CD4-positive, alpha-beta memory T cell (primary cell): Measurements from ENCODE around the gene AGR3. TPM values are rescaled to one million over a fixed set of nuclear protein-coding genes. Genes with fewer than 3 reads are reported as not detected.
A peak's percentile ranks its signal among the peaks of the same experiment; 100 is the strongest.

Experiments
- CTCF ChIA-PET: fragments of 350-600 bp; sonication (Branson Sonifier 250); formaldehyde crosslinking; loops from one replicate; lab custom pipeline; 2021; ENCODE audit warnings: inconsistent platforms; ENCODE audit not compliant: partially characterized antibody; lab: Charles Lee
- POLR2A ChIA-PET: fragments of 350-600 bp; sonication (Branson Sonifier 250); formaldehyde crosslinking; loops from one replicate; lab custom pipeline; 2021; ENCODE audit not compliant: partially characterized antibody; lab: Charles Lee
- DNase-seq, 5 donors: peaks; one replicate each; pipeline versions ENCODE4 v3.0.0 to v3.0.0-alpha.2; 2020 to 2022; ENCODE audit warnings: mixed read lengths in 1 of 5
- H3K27ac ChIP-seq: one replicate; pipeline ENCODE4 v1.7.0; 2013; ENCODE audit warnings: low read depth, low read length
- H3K27me3 ChIP-seq: 2 replicates; pipeline ENCODE4 v1.7.0; 2013; ENCODE audit warnings: mild to moderate bottlenecking, low read length, moderate library complexity; ENCODE audit not compliant: insufficient read depth
- H3K36me3 ChIP-seq: 2 replicates; pipeline ENCODE4 v1.7.0; 2013; ENCODE audit warnings: mild to moderate bottlenecking, low read length, moderate library complexity; ENCODE audit not compliant: insufficient read depth
- H3K4me1 ChIP-seq: 2 replicates; pipeline ENCODE4 v1.7.0; 2013; ENCODE audit warnings: mild to moderate bottlenecking, low read length, moderate library complexity; ENCODE audit not compliant: insufficient read depth
- H3K4me3 ChIP-seq, 2 donors: one replicate each; pipeline ENCODE4 v1.7.0; 2013; ENCODE audit warnings: low read length in 2 of 2, mild to moderate bottlenecking in 1 of 2
- H3K9me3 ChIP-seq, 2 donors: one replicate each; pipeline ENCODE4 v1.7.0; 2013; ENCODE audit warnings: low read length in 2 of 2, control low read depth in 1 of 2; ENCODE audit not compliant: control insufficient read depth in 1 of 2
- H3K27ac Mint-ChIP-seq, 7 donors: one replicate each; pipeline ENCODE4 v1.8.0; 2020 to 2021; ENCODE audit warnings: mixed read lengths in 7 of 7, mild to moderate bottlenecking in 6 of 7, inconsistent platforms in 3 of 7, moderate library complexity in 3 of 7
- H3K27me3 Mint-ChIP-seq, 2 donors: one replicate each; pipeline ENCODE4 v1.8.0; 2020 to 2021; ENCODE audit warnings: mixed read lengths in 2 of 2
- H3K36me3 Mint-ChIP-seq, 2 donors: one replicate each; pipeline ENCODE4 v1.8.0; 2020 to 2021; ENCODE audit warnings: mixed read lengths in 2 of 2, inconsistent platforms in 1 of 2, mild to moderate bottlenecking in 1 of 2
- H3K4me1 Mint-ChIP-seq, 4 donors: one replicate each; pipeline ENCODE4 v1.8.0; 2020 to 2021; ENCODE audit warnings: mixed read lengths in 4 of 4, mild to moderate bottlenecking in 1 of 4
- H3K4me3 Mint-ChIP-seq, 8 donors: one replicate each; pipeline ENCODE4 v1.8.0; 2020 to 2021; ENCODE audit warnings: mixed read lengths in 8 of 8, mild to moderate bottlenecking in 7 of 8, moderate library complexity in 6 of 8, inconsistent platforms in 3 of 8
- H3K9me3 Mint-ChIP-seq, 8 donors: one replicate each; pipeline ENCODE4 v1.8.0; 2020 to 2021; ENCODE audit warnings: mixed read lengths in 8 of 8, mild to moderate bottlenecking in 5 of 8, inconsistent platforms in 3 of 8, moderate library complexity in 1 of 8
- intact Hi-C: fragments of 100-400 bp; cut with micrococcal nuclease; formaldehyde crosslinking; loops from one replicate; pipeline ENCODE4 v1.15.1; 2023
- polyA plus RNA-seq, 2 donors: library from polyadenylated mRNA; unstranded; fragments of 300-500 nt; fragmentation: Illumina TruSeq; gene quantifications; one replicate each; pipeline ENCODE4 v1.2.3, GENCODE V29; 2021
- total RNA-seq, 2 experiments: library from RNA; stranded (reverse); gene quantifications; one replicate each; pipeline ENCODE4 v1.2.3, GENCODE V29; 2021

The AGR3 gene
- total and polyA plus RNA-seq, 4 experiments from 2014 or later = not detected

DNA sequence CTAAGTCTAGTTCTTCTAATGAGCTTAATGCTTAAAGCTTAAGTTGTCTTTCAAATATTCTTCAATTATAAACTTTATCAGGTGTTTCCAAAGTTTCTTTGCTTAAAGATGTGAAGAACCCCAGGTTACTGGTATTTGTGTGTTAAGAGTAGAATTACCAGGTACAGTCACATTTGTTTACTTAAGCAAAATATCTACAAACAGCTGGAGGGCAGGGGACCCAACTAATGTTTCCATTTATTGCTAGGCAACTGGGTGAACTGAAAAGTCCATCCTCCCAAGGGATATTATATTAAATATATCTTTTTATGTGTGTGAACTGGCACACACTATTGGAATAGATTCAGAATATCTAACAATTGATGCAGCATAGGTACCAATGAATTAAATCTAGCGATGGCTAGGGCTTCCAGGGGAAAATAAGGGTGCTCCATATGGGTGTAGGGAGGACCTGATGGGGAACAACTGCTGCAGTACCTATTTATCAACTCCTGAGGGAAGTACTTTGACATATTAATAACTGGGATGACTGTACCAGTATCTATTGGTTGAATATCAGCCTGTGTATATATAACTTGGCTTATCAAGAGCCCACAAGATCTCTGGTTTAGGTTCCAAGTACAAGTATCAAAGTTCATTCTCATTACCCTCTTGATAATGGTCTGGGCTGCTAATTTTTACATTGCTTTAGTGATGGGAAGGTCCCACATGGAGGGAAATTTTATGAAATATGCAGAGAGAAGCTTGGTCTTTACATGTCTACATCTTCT is 10.3 kb upstream of the AGR3 start:
- POLR2A ChIA-PET = no interaction called here
- intact Hi-C loops = loop anchor here (1.0 to 10.0 kb wide), 2 partner anchors 26 to 1773 kb away; no protein-coding TSS in a partner anchor
- H3K4me3 Mint-ChIP-seq = no peak overlapping the region

DNA sequence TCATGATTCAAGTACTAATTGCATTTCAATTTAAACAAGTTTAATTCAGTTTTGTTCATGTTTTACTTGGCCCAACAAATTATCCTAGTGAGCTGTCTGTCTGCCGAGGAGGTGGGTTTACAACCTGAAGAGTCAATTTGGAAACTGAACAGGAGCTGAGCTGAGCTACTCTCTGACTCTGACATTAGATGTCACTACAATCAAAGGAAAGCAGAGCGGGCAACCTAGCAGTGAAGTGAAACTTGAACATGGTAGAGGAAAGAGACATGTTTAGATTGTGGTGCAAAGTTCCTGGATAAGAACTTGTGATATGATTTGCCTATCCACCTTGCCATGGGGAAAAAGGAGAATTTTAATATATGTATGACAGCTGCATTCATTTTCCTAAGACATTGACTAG is 9.6 kb upstream of the AGR3 start:
- H3K27me3 Mint-ChIP-seq = peaks cover 1 to 3% of the 10 kb centered on the region in 2 donors
- Histone ChIP-seq H3K27me3 (no peaks in the 10 kb centered on the region), H3K27ac (no peak overlapping the region), H3K4me3 (no peak overlapping the region), H3K4me1 (no peaks in the 10 kb centered on the region), H3K9me3 (no peaks in the 10 kb centered on the region), H3K36me3 (no peaks in the 10 kb centered on the region)
- H3K4me1 Mint-ChIP-seq = peaks cover 9 to 18% (median 12%) of the 10 kb centered on the region in 4 donors
- DNase-seq = peak in 4 of 5 donors; percentile 24 to 39 (median 34)
- POLR2A ChIA-PET = no interaction called here
- CTCF ChIA-PET = interaction anchor here (0.8 to 1.5 kb wide), 6 partner anchors 12 to 30 kb away, joined by 3 to 11 read pairs (median 4); no protein-coding TSS in a partner anchor
- no peaks in the 10 kb centered on the region for H3K9me3 Mint-ChIP-seq
- no peak overlapping the region for H3K27ac Mint-ChIP-seq
- H3K4me3 Mint-ChIP-seq = no peak overlapping the region
- H3K36me3 Mint-ChIP-seq = no peaks in the 10 kb centered on the region
- intact Hi-C loops = loop anchor here (1.0 to 10.0 kb wide), 2 partner anchors 27 to 1773 kb away; no protein-coding TSS in a partner anchor

More for the DNA sequence above, 10.3 kb upstream of the AGR3 start:
- H3K4me1 ChIP-seq = no peaks in the 10 kb centered on the region
- CTCF ChIA-PET = interaction anchor here (0.9 to 1.5 kb wide), 6 partner anchors 12 to 29 kb away, joined by 3 to 11 read pairs (median 4); no protein-coding TSS in a partner anchor
- no peaks in the 10 kb centered on the region for H3K9me3 Mint-ChIP-seq
- no peak overlapping the region for H3K4me3 ChIP-seq
- H3K27ac Mint-ChIP-seq = no peak overlapping the region
- H3K27me3 Mint-ChIP-seq = peaks cover 1 to 2% of the 10 kb centered on the region in 2 donors
- no peaks in the 10 kb centered on the region for H3K27me3 ChIP-seq
- H3K4me1 Mint-ChIP-seq = peaks cover 9 to 18% (median 12%) of the 10 kb centered on the region in 4 donors
- DNase-seq = no peak
- H3K9me3 ChIP-seq = no peaks in the 10 kb centered on the region
- no peaks in the 10 kb centered on the region for H3K36me3 Mint-ChIP-seq
- no peak overlapping the region for H3K27ac ChIP-seq
- no peaks in the 10 kb centered on the region for H3K36me3 ChIP-seq

DNA sequence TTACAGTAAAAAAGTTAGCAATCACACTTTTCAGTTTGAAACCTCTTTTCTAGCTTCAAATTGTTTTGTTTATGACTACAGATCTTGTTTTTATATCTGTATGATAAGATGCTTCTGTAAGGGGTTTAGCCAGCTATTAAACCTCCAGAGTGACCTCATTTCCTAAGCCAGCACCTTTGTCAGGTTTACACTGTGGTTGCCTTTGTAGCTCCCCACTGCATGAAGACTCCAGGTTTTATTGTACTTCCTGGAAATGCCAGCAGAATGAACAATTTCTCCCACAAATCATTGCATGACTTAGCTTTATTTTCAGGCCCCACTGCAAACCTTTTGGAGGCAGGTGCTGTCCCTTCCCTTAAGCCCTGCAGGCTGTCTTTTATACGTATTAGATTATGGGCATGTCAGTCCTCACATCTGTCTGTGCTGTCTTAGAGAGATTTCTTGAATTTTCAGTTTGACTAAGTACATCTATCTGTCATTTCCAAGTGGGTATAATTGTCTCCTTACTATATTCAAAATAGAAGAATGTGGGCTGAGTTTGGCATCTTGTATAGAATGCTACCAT is 8.2 kb upstream of the AGR3 start:
- Histone ChIP-seq H3K4me3 (no peak overlapping the region), H3K27ac (no peak overlapping the region), H3K4me1 (no peaks in the 10 kb centered on the region), H3K27me3 (no peaks in the 10 kb centered on the region), H3K36me3 (no peaks in the 10 kb centered on the region), H3K9me3 (no peaks in the 10 kb centered on the region)
- peaks cover 9 to 18% (median 12%) of the 10 kb centered on the region in 4 donors for H3K4me1 Mint-ChIP-seq
- peaks cover 1 to 3% of the 10 kb centered on the region in 2 donors for H3K27me3 Mint-ChIP-seq
- H3K36me3 Mint-ChIP-seq = no peaks in the 10 kb centered on the region
- ChIA-PET POLR2A (no interaction called here), CTCF (interaction anchor here (1.1 kb wide), 1 partner anchor 28 kb away, joined by 3 read pairs; no protein-coding TSS in a partner anchor)
- intact Hi-C loops = loop anchor here (10.0 kb wide), 1 partner anchor 1775 kb away; no protein-coding TSS in a partner anchor
- DNase-seq = no peak
- H3K9me3 Mint-ChIP-seq = no peaks in the 10 kb centered on the region
- no peak overlapping the region for H3K4me3 Mint-ChIP-seq
- no peak overlapping the region for H3K27ac Mint-ChIP-seq

DNA sequence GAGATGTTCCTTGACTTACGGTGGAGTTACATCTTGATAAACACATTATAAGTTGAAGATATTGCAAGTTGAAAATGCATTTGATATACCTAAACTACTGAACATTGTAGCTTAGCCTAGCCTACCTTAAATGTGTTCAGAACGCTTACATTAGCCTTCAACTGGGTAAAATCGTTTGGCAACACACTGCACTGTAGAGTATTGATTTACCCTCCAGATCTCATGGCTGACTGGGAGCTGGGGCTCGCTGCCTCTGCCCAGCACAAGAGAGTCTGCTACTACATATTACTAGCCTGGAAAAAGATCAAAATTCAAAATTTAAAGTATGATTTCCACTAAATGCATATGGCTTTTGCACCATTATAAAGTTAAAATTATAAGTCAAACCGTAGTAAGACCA is 7.5 kb upstream of the AGR3 start:
- H3K27ac Mint-ChIP-seq = no peak overlapping the region
- H3K4me1 ChIP-seq = no peaks in the 10 kb centered on the region
- H3K27me3 Mint-ChIP-seq = peaks cover 1 to 3% of the 10 kb centered on the region in 2 donors
- peaks cover 9 to 15% (median 12%) of the 10 kb centered on the region in 4 donors for H3K4me1 Mint-ChIP-seq
- intact Hi-C loops = no loop called here
- no peak overlapping the region for H3K4me3 ChIP-seq
- H3K36me3 Mint-ChIP-seq = no peaks in the 10 kb centered on the region
- H3K36me3 ChIP-seq = no peaks in the 10 kb centered on the region
- no peak overlapping the region for H3K27ac ChIP-seq
- H3K27me3 ChIP-seq = no peaks in the 10 kb centered on the region
- CTCF ChIA-PET = interaction anchor here (1.1 kb wide), 1 partner anchor 29 kb away, joined by 3 read pairs; no protein-coding TSS in a partner anchor
- POLR2A ChIA-PET = no interaction called here
- no peaks in the 10 kb centered on the region for H3K9me3 Mint-ChIP-seq
- no peaks in the 10 kb centered on the region for H3K9me3 ChIP-seq
- DNase-seq = no peak
- H3K4me3 Mint-ChIP-seq = no peak overlapping the region

DNA sequence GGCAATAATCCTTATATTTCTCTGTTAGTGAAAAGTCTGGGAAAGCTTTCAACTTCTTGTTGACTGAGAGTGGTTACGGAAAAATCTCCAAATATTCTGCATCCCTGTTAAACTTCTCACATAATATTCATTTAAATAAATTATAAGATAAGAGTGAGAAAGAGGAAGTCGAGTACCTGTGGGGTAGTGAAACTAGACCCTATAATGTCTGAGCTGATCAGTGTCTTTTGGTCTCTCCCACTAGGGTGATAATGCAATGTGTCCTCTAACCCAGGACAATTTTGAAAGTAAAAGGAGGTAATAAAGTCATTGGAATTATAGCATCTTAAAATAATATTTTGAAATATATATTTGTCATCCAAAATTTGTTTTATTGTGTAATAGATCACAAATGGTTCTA is 2.1 kb upstream of the AGR3 start:
- Histone ChIP-seq H3K36me3 (no peaks in the 10 kb centered on the region), H3K27me3 (no peaks in the 10 kb centered on the region), H3K27ac (no peak overlapping the region), H3K4me3 (no peak overlapping the region), H3K9me3 (no peaks in the 10 kb centered on the region), H3K4me1 (no peaks in the 10 kb centered on the region)
- POLR2A ChIA-PET = no interaction called here
- Mint-ChIP-seq H3K27me3 (peaks cover 3% of the 10 kb centered on the region in 2 donors), H3K4me1 (no peaks in the 10 kb centered on the region), H3K4me3 (no peak overlapping the region), H3K27ac (no peak overlapping the region), H3K9me3 (no peaks in the 10 kb centered on the region), H3K36me3 (no peaks in the 10 kb centered on the region)
- DNase-seq = no peak
- CTCF ChIA-PET = no interaction called here
- intact Hi-C loops = no loop called here

DNA sequence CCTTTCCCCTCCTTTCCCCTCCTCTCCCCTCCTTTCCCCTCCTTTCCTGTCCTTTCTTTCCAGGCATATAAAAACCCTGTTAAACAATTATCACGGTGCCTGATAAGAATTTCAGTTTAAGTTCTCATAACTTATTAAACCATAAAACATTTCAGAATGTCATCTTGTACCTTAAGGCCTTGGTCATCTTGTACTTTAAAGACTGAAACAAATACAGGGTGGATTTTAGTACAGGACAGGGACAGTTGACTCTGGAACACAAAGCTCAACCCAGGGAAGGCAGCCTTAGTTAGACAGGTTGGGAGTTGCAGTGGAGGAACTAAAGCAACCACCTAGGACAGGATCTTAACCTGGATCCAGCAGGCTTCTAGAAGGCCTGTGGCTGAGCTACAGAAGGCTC is 1.2 kb downstream of the AGR3 start:
- Mint-ChIP-seq H3K27ac (no peak overlapping the region), H3K4me3 (no peak overlapping the region), H3K36me3 (no peaks in the 10 kb centered on the region), H3K4me1 (no peaks in the 10 kb centered on the region), H3K9me3 (no peaks in the 10 kb centered on the region), H3K27me3 (peaks cover 0 to 2% of the 10 kb centered on the region in 2 donors)
- Histone ChIP-seq H3K27me3 (no peaks in the 10 kb centered on the region), H3K9me3 (no peaks in the 10 kb centered on the region), H3K4me3 (no peak overlapping the region), H3K27ac (no peak overlapping the region), H3K36me3 (no peaks in the 10 kb centered on the region), H3K4me1 (no peaks in the 10 kb centered on the region)
- no peak for DNase-seq
- intact Hi-C loops = no loop called here
- ChIA-PET CTCF (no interaction called here), POLR2A (no interaction called here)

DNA sequence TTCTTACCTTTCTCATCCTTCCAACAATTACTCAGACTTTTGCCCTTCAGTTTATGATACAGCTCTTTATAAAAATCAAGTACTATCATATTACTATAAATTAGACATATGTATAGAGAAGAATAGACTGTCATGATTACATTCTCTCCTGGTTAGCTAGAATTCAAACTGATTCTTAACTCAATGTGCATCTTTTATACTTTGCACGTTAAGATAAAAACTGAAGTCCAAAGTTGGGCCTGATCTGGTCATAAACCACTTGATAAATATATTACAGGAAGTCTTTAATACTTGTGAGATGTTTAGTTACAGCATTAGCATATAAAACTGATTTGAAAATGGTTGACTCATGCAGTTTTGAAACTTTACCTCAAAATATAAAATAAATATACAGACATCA is 2.6 kb downstream of the AGR3 start:
- intact Hi-C loops = no loop called here
- H3K36me3 Mint-ChIP-seq = no peaks in the 10 kb centered on the region
- CTCF ChIA-PET = no interaction called here

More for the DNA sequence above, 2.6 kb downstream of the AGR3 start:
- no peaks in the 10 kb centered on the region for H3K27me3 ChIP-seq
- POLR2A ChIA-PET = no interaction called here
- H3K9me3 Mint-ChIP-seq = no peaks in the 10 kb centered on the region
- H3K4me3 ChIP-seq = no peak overlapping the region
- H3K4me3 Mint-ChIP-seq = no peak overlapping the region
- DNase-seq = no peak
- H3K27ac ChIP-seq = no peak overlapping the region
- H3K9me3 ChIP-seq = no peaks in the 10 kb centered on the region
- no peaks in the 10 kb centered on the region for H3K4me1 Mint-ChIP-seq
- no peak overlapping the region for H3K27ac Mint-ChIP-seq
- peaks cover 0 to 2% of the 10 kb centered on the region in 2 donors for H3K27me3 Mint-ChIP-seq
- H3K36me3 ChIP-seq = no peaks in the 10 kb centered on the region
- no peaks in the 10 kb centered on the region for H3K4me1 ChIP-seq
